K562 (cell line): ENCODE data around the gene STUB1. TPM values are rescaled to one million over a fixed set of nuclear protein-coding genes. Genes with fewer than 3 reads are reported as not detected.
A peak's percentile ranks its signal among the peaks of the same experiment; 100 is the strongest.

ENCODE experiments used
- ARID2 ChIP-seq: fragments of 450-650 bp; IDR thresholded peaks from 2 replicates; pipeline ENCODE4 v1.6.1; 2017; ENCODE audit warnings: antibody characterized with exemption, mild to moderate bottlenecking
- ARID3B ChIP-seq: fragments of 250-450 bp; sonication (Bioruptor Pico); IDR thresholded peaks from 2 replicates; pipeline ENCODE4 v1.4.0; 2020; ENCODE audit warnings: borderline replicate concordance
- BCLAF1 ChIP-seq, 2 experiments: fragments of 450-650 bp in 1 of 2; IDR thresholded peaks; 2 replicates each; pipeline ENCODE4 v1.6.1; 2011 to 2017; ENCODE audit warnings: low read depth in 2 of 2, antibody characterized with exemption in 1 of 2, borderline replicate concordance in 1 of 2, low read length in 1 of 2, mild to moderate bottlenecking in 1 of 2, mixed read lengths in 1 of 2; ENCODE audit not compliant: control insufficient read depth in 1 of 2
- CREB1 ChIP-seq, 2 experiments: sonication (generic) in 1 of 2; formaldehyde crosslinking in 1 of 2; IDR thresholded peaks; 2 replicates each; pipeline versions ENCODE4 v1.6.1 to v1.8.0; 2012 to 2022; ENCODE audit warnings: inconsistent platforms in 1 of 2, mild to moderate bottlenecking in 1 of 2, missing genetic modification reagents in 1 of 2, moderate library complexity in 1 of 2
- E2F1 ChIP-seq: sonication (generic); formaldehyde crosslinking; IDR thresholded peaks from 2 replicates; pipeline ENCODE4 v1.8.1; 2023; ENCODE audit warnings: mild to moderate bottlenecking, missing genetic modification reagents, moderate library complexity
- ETS1 ChIP-seq: conservative IDR thresholded peaks from 2 replicates; pipeline ENCODE4 v1.6.1; 2011; ENCODE audit warnings: low read depth, mild to moderate bottlenecking, low read length; ENCODE audit not compliant: control insufficient read depth
- ETV5 ChIP-seq: sonication (generic); formaldehyde crosslinking; IDR thresholded peaks from 2 replicates; pipeline ENCODE4 v1.4.0; 2020; ENCODE audit warnings: low read depth, mild to moderate bottlenecking, missing genetic modification reagents
- HDAC3 ChIP-seq: fragments of 450-650 bp; IDR thresholded peaks from 2 replicates; pipeline ENCODE4 v1.6.1; 2018; ENCODE audit warnings: borderline replicate concordance, mild to moderate bottlenecking, moderate library complexity; ENCODE audit not compliant: partially characterized antibody
- MNT ChIP-seq, 2 experiments: fragments of 450-650 bp; conservative IDR thresholded peaks; 2 replicates each; pipeline ENCODE4 v1.6.1; 2017; ENCODE audit warnings: mild to moderate bottlenecking in 2 of 2, moderate library complexity in 2 of 2
- NUFIP1 ChIP-seq: fragments of 450-650 bp; IDR thresholded peaks from 2 replicates; pipeline ENCODE4 v1.6.1; 2018; ENCODE audit not compliant: partially characterized antibody
- RFX5 ChIP-seq: IDR thresholded peaks from 2 replicates; pipeline ENCODE4 v1.6.1; 2011; ENCODE audit warnings: low read depth, mild to moderate bottlenecking, improper control_type of control experiment, low read length
- RNF2 ChIP-seq: sonication (generic); IDR thresholded peaks from 2 replicates; pipeline ENCODE4 v1.6.1; 2016
- SIX5 ChIP-seq, 2 experiments: IDR thresholded peaks; 2 replicates each; pipeline ENCODE4 v1.6.1; 2011; ENCODE audit warnings: low read length in 2 of 2, borderline replicate concordance in 1 of 2, low read depth in 1 of 2, mild to moderate bottlenecking in 1 of 2, moderate library complexity in 1 of 2; ENCODE audit not compliant: insufficient read depth in 1 of 2
- SP2 ChIP-seq: IDR thresholded peaks from 2 replicates; pipeline ENCODE4 v1.6.1; 2011; ENCODE audit warnings: mild to moderate bottlenecking, low read depth, low read length, moderate library complexity; ENCODE audit not compliant: poor library complexity, severe bottlenecking; ENCODE audit errors: extremely low read depth
- TCF3 ChIP-seq: sonication (generic); formaldehyde crosslinking; IDR thresholded peaks from 2 replicates; pipeline ENCODE4 v1.4.0; 2020; ENCODE audit warnings: mild to moderate bottlenecking, missing genetic modification reagents
- ZNF274 ChIP-seq: IDR thresholded peaks from 2 replicates; pipeline ENCODE4 v1.6.1; 2011; ENCODE audit warnings: low read depth, mild to moderate bottlenecking, low read length, moderate library complexity, borderline replicate concordance
- polyA plus RNA-seq, 8 experiments: library from polyadenylated mRNA; depleted of rRNA in 4 of 8; stranded (reverse) in 5 of 8; unstranded in 3 of 8; fragments of >200 nt; fragmentation: Nextera tagmentation in 2 of 8; fragmentation: Illumina TruSeq in 1 of 8; extraction: Ambion mirVana in 2 of 8; extraction: Trizol in 1 of 8; gene quantifications; 2 replicates each; pipeline versions ENCODE4 v1.2.1 to v1.2.3, GENCODE V29; 2011 to 2014; ENCODE audit warnings: inconsistent platforms in 1 of 8, missing spikeins in 1 of 8
- total RNA-seq, 7 experiments: library from RNA; depleted of rRNA in 6 of 7; stranded (reverse); fragments of >200 nt in 6 of 7; fragmentation: Illumina TruSeq in 2 of 7; extraction: Trizol in 2 of 7; gene quantifications; 2 replicates each; pipeline versions ENCODE4 v1.2.1 to v1.2.3, GENCODE V29; 2011 to 2021; ENCODE audit warnings: low replicate concordance in 1 of 7

Gene STUB1
- total and polyA plus RNA-seq, 9 of the 15 experiments (the other 6 are each of a cell fraction or from before 2014, with no cell fraction given): 10.6 to 251 (median 152) TPM

GRCh38 chr16:667780-668518 lies 12.3 kb upstream of the STUB1 start, which contains the start of gene RHOT2 (continued):
- peak; percentile 99 for TF ChIP-seq SP2
- TF ChIP-seq MNT (conservative IDR thresholded peaks at IDR 0.05): peak; percentile 28 to 62; a peak in 2 of 4 replicates
- TF ChIP-seq ARID3B (CRISPR knock-in tag): no peak
- TF ChIP-seq ZNF274: no peak
- TF ChIP-seq E2F1 (CRISPR knock-in tag): peak; percentile 87; the same call in 1 of the 2 replicates
- TF ChIP-seq RNF2: peak; percentile 63; the same call in 1 of the 2 replicates
- peak; percentile 16 to 33; a peak in 1 of 4 replicates for TF ChIP-seq SIX5 (IDR thresholded peaks at IDR 0.05; ENCODE audit: borderline replicate concordance in 1 of 2, insufficient read depth in 1 of 2, low read depth in 1 of 2, low read length in 2 of 2)
- no peak for TF ChIP-seq HDAC3
- TF ChIP-seq ETS1: peak; percentile 79
- TF ChIP-seq ETV5 (CRISPR knock-in tag): peak; percentile 94
- TF ChIP-seq TCF3: peak; percentile 59; the same call in 1 of the 2 replicates
- TF ChIP-seq ARID2: no peak
- TF ChIP-seq NUFIP1: no peak
- peak in 1 of 2 experiments; percentile 89; a peak in 2 of 4 replicates for TF ChIP-seq BCLAF1 (IDR thresholded peaks at IDR 0.05; ENCODE audit: borderline replicate concordance in 1 of 2, control insufficient read depth in 1 of 2, low read depth in 2 of 2, low read length in 1 of 2)
- TF ChIP-seq CREB1 (IDR thresholded peaks at IDR 0.05): peak; percentile 62
- peak; percentile 69; the same call in 1 of the 2 replicates for TF ChIP-seq CREB1 (CRISPR knock-in tag; IDR thresholded peaks at IDR 0.05)
- TF ChIP-seq RFX5: no peak
